Nasal cavity respiratory epithelium epithelial cell of viscerocranial mucosa (primary cell): Measurements from ENCODE around the gene DHFR. TPM values are rescaled to one million over a fixed set of nuclear protein-coding genes. Genes with fewer than 3 reads are reported as not detected.

Experiments
- total RNA-seq: library from RNA; depleted of rRNA; stranded (reverse); fragments of >200 nt; gene quantifications from 2 replicates; pipeline ENCODE4 v1.2.3, GENCODE V29; 2014

The DHFR gene
- total RNA-seq = 1.4 and 4.0 TPM in 2 replicates

DNA sequence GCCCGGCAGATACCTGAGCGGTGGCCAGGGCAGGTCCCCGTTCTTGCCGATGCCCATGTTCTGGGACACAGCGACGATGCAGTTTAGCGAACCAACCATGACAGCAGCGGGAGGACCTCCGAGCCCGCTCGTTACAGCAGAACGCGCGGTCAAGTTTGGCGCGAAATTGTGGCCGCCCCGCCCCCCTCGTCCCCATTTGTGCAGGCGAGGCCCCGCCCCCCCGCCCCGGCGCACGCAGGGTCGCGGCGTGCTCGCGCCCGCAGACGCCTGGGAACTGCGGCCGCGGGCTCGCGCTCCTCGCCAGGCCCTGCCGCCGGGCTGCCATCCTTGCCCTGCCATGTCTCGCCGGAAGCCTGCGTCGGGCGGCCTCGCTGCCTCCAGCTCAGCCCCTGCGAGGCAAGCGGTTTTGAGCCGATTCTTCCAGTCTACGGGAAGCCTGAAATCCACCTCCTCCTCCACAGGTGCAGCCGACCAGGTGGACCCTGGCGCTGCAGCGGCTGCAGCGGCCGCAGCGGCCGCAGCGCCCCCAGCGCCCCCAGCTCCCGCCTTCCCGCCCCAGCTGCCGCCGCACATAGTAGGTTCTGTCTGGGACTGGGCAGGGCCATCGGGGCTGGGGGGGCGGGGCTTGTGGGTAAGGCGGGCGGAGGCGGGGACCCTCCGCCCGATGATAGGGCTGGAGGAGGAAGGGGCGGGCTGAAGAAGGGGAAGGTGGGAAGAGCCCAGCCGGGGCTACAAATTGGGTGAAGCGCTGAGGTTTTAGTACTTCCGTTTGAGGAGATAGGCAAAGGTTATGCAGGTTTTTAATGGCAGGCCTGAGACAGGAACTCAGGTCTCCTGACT lies at the start of gene DHFR, which contains the start of gene MSH3:
Gene DHFR (minus strand): TSS at position 593 of the 840 bp plus-strand sequence. CDS start 494 bp downstream, at position 99.
Gene MSH3 (plus strand): TSS at position 262 of the 840 bp plus-strand sequence. CDS start 76 bp downstream, at position 338.

Other genes starting within 250 kb of the DHFR start
- gene ZFYVE16, start 246.9 kb downstream of the DHFR start, total RNA-seq = 26.0 and 32.5 TPM in 2 replicates
- gene FAM151B, start 166.9 kb downstream of the DHFR start, total RNA-seq = 1.4 and 2.8 TPM in 2 replicates
- not detected in 2 replicates for gene ANKRD34B, start 84.7 kb downstream of the DHFR start, total RNA-seq
- 18.8 and 19.1 TPM in 2 replicates for gene MSH3, start 331 bp downstream of the DHFR start, total RNA-seq